ENCODE data around the gene ADCY7.

GRCh38 chr16:50293994-50294855 lies 27.9 kb downstream of the ADCY7 start:
- TF ChIP-seq CTCF (IDR thresholded peaks at IDR 0.05) (no peak), POLR2A (IDR thresholded peaks at IDR 0.05) (no peak), EP300 (IDR thresholded peaks at IDR 0.05; ENCODE audit: low read depth) (no peak)
